Measurements from ENCODE around the gene PNPLA3. TPM values are rescaled to one million over a fixed set of nuclear protein-coding genes. Genes with fewer than 3 reads are reported as not detected.

Gene PNPLA3
- total and polyA plus RNA-seq, 4 donors, result 0.41 to 2.2 (median 0.99) TPM

- DNase-seq (no peak), ATAC-seq (ENCODE audit: insufficient read depth, low FRiP score) (no peak)
- no peak overlapping the region for H3K27ac ChIP-seq (ENCODE audit: low read depth in 1 of 2, low read length in 1 of 2)
- TF ChIP-seq CTCF (IDR thresholded peaks at IDR 0.05; ENCODE audit: control extremely low read depth, extremely low read depth), result no peak
- no peaks in the 10 kb centered on the region for H3K27me3 ChIP-seq (ENCODE audit: control insufficient read depth in 3 of 3, insufficient read depth in 3 of 3, low read length in 2 of 3)
- WGBS, 2 donors, result 69 to 80% methylated on average over 12 of the region's 12 CpGs
- peaks cover 0 to 3% (median 0%) of the 10 kb centered on the region in 4 donors for H3K9me3 ChIP-seq (ENCODE audit: control insufficient read depth in 4 of 4, insufficient read depth in 3 of 4, low read length in 3 of 4)
- H3K4me3 ChIP-seq, result no peak overlapping the region
- H3K4me1 ChIP-seq (ENCODE audit: control insufficient read depth in 5 of 5, insufficient read depth in 5 of 5, low read length in 5 of 5), result peaks cover 0 to 1% (median 0%) of the 10 kb centered on the region in 5 donors
- H3K9ac ChIP-seq (ENCODE audit: insufficient read depth in 1 of 2, low read length in 2 of 2), result no peak overlapping the region
- no peaks in the 10 kb centered on the region for H3K36me3 ChIP-seq (ENCODE audit: control insufficient read depth in 4 of 4, insufficient read depth in 4 of 4, low read length in 4 of 4)
Observed at GRCh38 chr22:43948836-43949406, 25.3 kb downstream of the PNPLA3 start.

- peaks cover 3 to 10% (median 8%) of the 10 kb centered on the region in 5 donors for H3K4me1 ChIP-seq (ENCODE audit: control insufficient read depth in 5 of 5, insufficient read depth in 5 of 5, low read length in 5 of 5)
- no peaks in the 10 kb centered on the region for H3K36me3 ChIP-seq (ENCODE audit: control insufficient read depth in 4 of 4, insufficient read depth in 4 of 4, low read length in 4 of 4)
- ATAC-seq (ENCODE audit: insufficient read depth, low FRiP score), result no peak
- H3K4me3 ChIP-seq, result no peak overlapping the region
- WGBS, 2 donors, result 86 to 89% methylated on average over 5 of the region's 5 CpGs
- no peak overlapping the region for H3K27ac ChIP-seq (ENCODE audit: low read depth in 1 of 2, low read length in 1 of 2)
- H3K27me3 ChIP-seq (ENCODE audit: control insufficient read depth in 3 of 3, insufficient read depth in 3 of 3, low read length in 2 of 3), result no peaks in the 10 kb centered on the region
- no peak for TF ChIP-seq CTCF (IDR thresholded peaks at IDR 0.05; ENCODE audit: control extremely low read depth, extremely low read depth)
- no peak for DNase-seq
- H3K9ac ChIP-seq (ENCODE audit: insufficient read depth in 1 of 2, low read length in 2 of 2), result no peak overlapping the region
- no peaks in the 10 kb centered on the region for H3K9me3 ChIP-seq (ENCODE audit: control insufficient read depth in 4 of 4, insufficient read depth in 3 of 4, low read length in 3 of 4)
Observed at GRCh38 chr22:43951391-43951790, 27.8 kb downstream of the PNPLA3 start.

- no peaks in the 10 kb centered on the region for H3K36me3 ChIP-seq (ENCODE audit: control insufficient read depth in 4 of 4, insufficient read depth in 4 of 4, low read length in 4 of 4)
- H3K27me3 ChIP-seq (ENCODE audit: control insufficient read depth in 3 of 3, insufficient read depth in 3 of 3, low read length in 2 of 3), result no peaks in the 10 kb centered on the region
- no peak overlapping the region for H3K4me3 ChIP-seq
- ATAC-seq (ENCODE audit: insufficient read depth, low FRiP score), result no peak
- H3K4me1 ChIP-seq (ENCODE audit: control insufficient read depth in 5 of 5, insufficient read depth in 5 of 5, low read length in 5 of 5), result peaks cover 5 to 14% (median 12%) of the 10 kb centered on the region in 5 donors
- H3K27ac ChIP-seq (ENCODE audit: low read depth in 1 of 2, low read length in 1 of 2), result no peak overlapping the region
- H3K9me3 ChIP-seq (ENCODE audit: control insufficient read depth in 4 of 4, insufficient read depth in 3 of 4, low read length in 3 of 4), result no peaks in the 10 kb centered on the region
- H3K9ac ChIP-seq (ENCODE audit: insufficient read depth in 1 of 2, low read length in 2 of 2), result no peak overlapping the region
- WGBS, 2 donors, result 57 to 61% methylated on average over 7 of the region's 7 CpGs
- no peak for DNase-seq
- TF ChIP-seq CTCF (IDR thresholded peaks at IDR 0.05; ENCODE audit: control extremely low read depth, extremely low read depth), result no peak
Observed at GRCh38 chr22:43951966-43952365, 28.4 kb downstream of the PNPLA3 start.

All from lung (tissue), 12 donors.